K562 (cell line): ENCODE results near the gene KLHDC10. TPM values are rescaled to one million over a fixed set of nuclear protein-coding genes. Genes with fewer than 3 reads are reported as not detected.
A peak's percentile ranks its signal among the peaks of the same experiment; 100 is the strongest.

Source experiments
- ARID2 ChIP-seq: fragments of 450-650 bp; IDR thresholded peaks from 2 replicates; pipeline ENCODE4 v1.6.1; 2017; ENCODE audit warnings: antibody characterized with exemption, mild to moderate bottlenecking
- DDX20 ChIP-seq: fragments of 450-650 bp; IDR thresholded peaks from 2 replicates; pipeline ENCODE4 v1.6.1; 2016; ENCODE audit warnings: missing genetic modification characterization, low read depth, mild to moderate bottlenecking, missing compliant biosample characterization, moderate library complexity
- DMBX1 ChIP-seq: fragments of 250-450 bp; sonication (Bioruptor Pico); IDR thresholded peaks from 2 replicates; pipeline ENCODE4 v1.8.0; 2022; ENCODE audit warnings: inconsistent platforms, mild to moderate bottlenecking, moderate library complexity, borderline replicate concordance
- ERF ChIP-seq: fragments of 450-650 bp; formaldehyde crosslinking; IDR thresholded peaks from 2 replicates; pipeline ENCODE4 v1.4.0; 2020; ENCODE audit warnings: mild to moderate bottlenecking, mixed read lengths
- MTA2 ChIP-seq: fragments of 450-650 bp; IDR thresholded peaks from 2 replicates; pipeline ENCODE4 v1.6.1; 2016; ENCODE audit warnings: low read depth
- NFYB ChIP-seq: IDR thresholded peaks from 2 replicates; pipeline ENCODE4 v1.6.1; 2011; ENCODE audit warnings: mild to moderate bottlenecking, moderate library complexity; ENCODE audit not compliant: insufficient read length; ENCODE audit errors: extremely low read depth
- TEAD1 ChIP-seq, 2 experiments: fragments of 450-650 bp in 1 of 2; sonication (generic) in 1 of 2; formaldehyde crosslinking; IDR thresholded peaks; 2 replicates each; pipeline versions ENCODE4 v1.4.0 to v1.8.0; 2020 to 2022; ENCODE audit warnings: mild to moderate bottlenecking in 2 of 2, missing genetic modification reagents in 1 of 2
- ZFP36 ChIP-seq: fragments of 150-350 bp; IDR thresholded peaks from 2 replicates; pipeline ENCODE4 v1.6.1; 2018; ENCODE audit warnings: low read length, low read depth; ENCODE audit not compliant: partially characterized antibody
- ZNF12 ChIP-seq: sonication (generic); formaldehyde crosslinking; IDR thresholded peaks from 2 replicates; pipeline ENCODE4 v1.4.0; 2020; ENCODE audit warnings: mild to moderate bottlenecking, missing genetic modification reagents
- ZNF224 ChIP-seq: sonication (generic); formaldehyde crosslinking; IDR thresholded peaks from 2 replicates; pipeline ENCODE4 v1.8.0; 2022; ENCODE audit warnings: mild to moderate bottlenecking, missing genetic modification reagents
- ZNF3 ChIP-seq: fragments of 250-450 bp; sonication (Bioruptor Pico); IDR thresholded peaks from 2 replicates; pipeline ENCODE4 v1.5.0; 2021; ENCODE audit warnings: mild to moderate bottlenecking, moderate library complexity
- ZNF384 ChIP-seq: IDR thresholded peaks from 2 replicates; pipeline ENCODE4 v1.6.1; 2012; ENCODE audit warnings: low read depth, low read length, improper control_type of control experiment
- polyA plus RNA-seq, 8 experiments: library from polyadenylated mRNA; depleted of rRNA in 4 of 8; stranded (reverse) in 5 of 8; unstranded in 3 of 8; fragments of >200 nt; fragmentation: Nextera tagmentation in 2 of 8; fragmentation: Illumina TruSeq in 1 of 8; extraction: Ambion mirVana in 2 of 8; extraction: Trizol in 1 of 8; gene quantifications; 2 replicates each; pipeline versions ENCODE4 v1.2.1 to v1.2.3, GENCODE V29; 2011 to 2014; ENCODE audit warnings: inconsistent platforms in 1 of 8, missing spikeins in 1 of 8
- total RNA-seq, 7 experiments: library from RNA; depleted of rRNA in 6 of 7; stranded (reverse); fragments of >200 nt in 6 of 7; fragmentation: Illumina TruSeq in 2 of 7; extraction: Trizol in 2 of 7; gene quantifications; 2 replicates each; pipeline versions ENCODE4 v1.2.1 to v1.2.3, GENCODE V29; 2011 to 2021; ENCODE audit warnings: low replicate concordance in 1 of 7
- TF ChIP-seq, protein P1 (sequence below), 2 experiments: fragments of 450-650 bp; IDR thresholded peaks; 2 replicates each; pipeline ENCODE4 v1.6.1; 2018; ENCODE audit warnings: mild to moderate bottlenecking in 2 of 2, low read depth in 1 of 2; ENCODE audit not compliant: partially characterized antibody in 2 of 2
- TF ChIP-seq, protein P2 (sequence below): sonication (generic); formaldehyde crosslinking; IDR thresholded peaks from 2 replicates; pipeline ENCODE4 v1.8.1; 2023; ENCODE audit warnings: mild to moderate bottlenecking, missing genetic modification reagents
- TF ChIP-seq, protein P3 (sequence below): fragments of 450-650 bp; formaldehyde crosslinking; IDR thresholded peaks from 2 replicates; pipeline ENCODE4 v1.4.0; 2020; ENCODE audit warnings: mild to moderate bottlenecking, mixed read lengths
- TF ChIP-seq, protein P4 (sequence below): fragments of 250-450 bp; sonication (Bioruptor Pico); IDR thresholded peaks from 2 replicates; pipeline ENCODE4 v1.5.0; 2022; ENCODE audit warnings: mild to moderate bottlenecking

The KLHDC10 gene
- total and polyA plus RNA-seq, 9 of the 15 experiments (the other 6 are each of a cell fraction or from before 2014, with no cell fraction given): 9.8 to 80.5 (median 31.4) TPM

DNA sequence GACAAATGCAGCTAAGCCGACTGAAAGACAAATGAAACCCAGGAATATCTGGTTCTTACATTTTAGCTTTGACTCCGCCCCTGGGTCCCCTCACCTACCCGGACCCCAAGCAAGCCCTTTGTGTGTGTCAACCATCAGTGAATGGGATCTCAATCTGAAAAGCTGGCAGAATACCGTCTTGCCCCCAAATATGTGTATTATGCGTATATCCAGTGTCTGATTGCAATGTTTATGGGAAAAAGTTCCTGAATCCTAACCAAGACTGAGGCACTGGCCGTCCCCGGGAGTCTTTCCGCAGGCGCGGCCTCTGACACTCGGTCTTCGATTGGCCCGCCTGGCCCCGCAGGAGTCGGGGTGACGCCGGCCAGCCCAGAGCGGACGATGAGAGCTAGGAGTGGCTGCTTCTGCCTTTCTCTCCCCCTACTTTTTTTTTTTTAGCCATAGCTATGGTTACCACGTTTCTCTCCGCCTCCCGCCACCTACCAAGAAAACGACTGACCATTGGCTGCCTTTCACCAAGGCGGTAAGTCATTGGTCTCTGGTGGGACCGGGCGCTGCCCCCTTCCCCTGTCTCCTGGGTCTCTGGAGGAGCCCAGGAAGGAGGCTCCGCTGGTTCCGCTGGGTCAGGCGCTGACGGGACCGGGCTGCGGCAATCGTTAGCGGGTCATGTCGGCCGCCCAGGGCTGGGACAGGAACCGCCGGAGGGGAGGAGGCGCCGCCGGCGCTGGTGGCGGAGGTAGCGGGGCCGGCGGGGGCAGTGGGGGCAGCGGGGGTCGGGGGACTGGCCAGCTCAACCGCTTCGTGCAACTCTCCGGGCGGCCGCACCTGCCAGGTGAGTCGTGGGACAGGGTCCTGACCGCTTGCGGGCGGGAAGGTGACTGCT lies at the start of gene KLHDC10 (continued):
- TF ChIP-seq, protein P1, sequence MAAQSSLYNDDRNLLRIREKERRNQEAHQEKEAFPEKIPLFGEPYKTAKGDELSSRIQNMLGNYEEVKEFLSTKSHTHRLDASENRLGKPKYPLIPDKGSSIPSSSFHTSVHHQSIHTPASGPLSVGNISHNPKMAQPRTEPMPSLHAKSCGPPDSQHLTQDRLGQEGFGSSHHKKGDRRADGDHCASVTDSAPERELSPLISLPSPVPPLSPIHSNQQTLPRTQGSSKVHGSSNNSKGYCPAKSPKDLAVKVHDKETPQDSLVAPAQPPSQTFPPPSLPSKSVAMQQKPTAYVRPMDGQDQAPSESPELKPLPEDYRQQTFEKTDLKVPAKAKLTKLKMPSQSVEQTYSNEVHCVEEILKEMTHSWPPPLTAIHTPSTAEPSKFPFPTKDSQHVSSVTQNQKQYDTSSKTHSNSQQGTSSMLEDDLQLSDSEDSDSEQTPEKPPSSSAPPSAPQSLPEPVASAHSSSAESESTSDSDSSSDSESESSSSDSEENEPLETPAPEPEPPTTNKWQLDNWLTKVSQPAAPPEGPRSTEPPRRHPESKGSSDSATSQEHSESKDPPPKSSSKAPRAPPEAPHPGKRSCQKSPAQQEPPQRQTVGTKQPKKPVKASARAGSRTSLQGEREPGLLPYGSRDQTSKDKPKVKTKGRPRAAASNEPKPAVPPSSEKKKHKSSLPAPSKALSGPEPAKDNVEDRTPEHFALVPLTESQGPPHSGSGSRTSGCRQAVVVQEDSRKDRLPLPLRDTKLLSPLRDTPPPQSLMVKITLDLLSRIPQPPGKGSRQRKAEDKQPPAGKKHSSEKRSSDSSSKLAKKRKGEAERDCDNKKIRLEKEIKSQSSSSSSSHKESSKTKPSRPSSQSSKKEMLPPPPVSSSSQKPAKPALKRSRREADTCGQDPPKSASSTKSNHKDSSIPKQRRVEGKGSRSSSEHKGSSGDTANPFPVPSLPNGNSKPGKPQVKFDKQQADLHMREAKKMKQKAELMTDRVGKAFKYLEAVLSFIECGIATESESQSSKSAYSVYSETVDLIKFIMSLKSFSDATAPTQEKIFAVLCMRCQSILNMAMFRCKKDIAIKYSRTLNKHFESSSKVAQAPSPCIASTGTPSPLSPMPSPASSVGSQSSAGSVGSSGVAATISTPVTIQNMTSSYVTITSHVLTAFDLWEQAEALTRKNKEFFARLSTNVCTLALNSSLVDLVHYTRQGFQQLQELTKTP (IDR thresholded peaks at IDR 0.05; ENCODE audit: low read depth in 1 of 2, partially characterized antibody in 2 of 2): peak in 1 of 2 experiments; percentile 88
- TF ChIP-seq NFYB (peak; percentile 92), ERF (peak; percentile 77), ZNF224 (CRISPR knock-in tag) (no peak), DMBX1 (CRISPR knock-in tag) (no peak), MTA2 (no peak; the same call in 1 of the 2 replicates), ZNF12 (CRISPR knock-in tag) (0 out of 2 replicates have a peak, but pooled peaks have one; percentile 72), TEAD1 (CRISPR knock-in tag; IDR thresholded peaks at IDR 0.05) (peak; percentile 14 to 69; a peak in 1 of 4 replicates), DDX20 (tag) (no peak), ZNF384 (peak; percentile 100), ZFP36 (no peak), ZNF3 (CRISPR knock-in tag) (no peak), ARID2 (no peak)
- TF ChIP-seq, protein P2, sequence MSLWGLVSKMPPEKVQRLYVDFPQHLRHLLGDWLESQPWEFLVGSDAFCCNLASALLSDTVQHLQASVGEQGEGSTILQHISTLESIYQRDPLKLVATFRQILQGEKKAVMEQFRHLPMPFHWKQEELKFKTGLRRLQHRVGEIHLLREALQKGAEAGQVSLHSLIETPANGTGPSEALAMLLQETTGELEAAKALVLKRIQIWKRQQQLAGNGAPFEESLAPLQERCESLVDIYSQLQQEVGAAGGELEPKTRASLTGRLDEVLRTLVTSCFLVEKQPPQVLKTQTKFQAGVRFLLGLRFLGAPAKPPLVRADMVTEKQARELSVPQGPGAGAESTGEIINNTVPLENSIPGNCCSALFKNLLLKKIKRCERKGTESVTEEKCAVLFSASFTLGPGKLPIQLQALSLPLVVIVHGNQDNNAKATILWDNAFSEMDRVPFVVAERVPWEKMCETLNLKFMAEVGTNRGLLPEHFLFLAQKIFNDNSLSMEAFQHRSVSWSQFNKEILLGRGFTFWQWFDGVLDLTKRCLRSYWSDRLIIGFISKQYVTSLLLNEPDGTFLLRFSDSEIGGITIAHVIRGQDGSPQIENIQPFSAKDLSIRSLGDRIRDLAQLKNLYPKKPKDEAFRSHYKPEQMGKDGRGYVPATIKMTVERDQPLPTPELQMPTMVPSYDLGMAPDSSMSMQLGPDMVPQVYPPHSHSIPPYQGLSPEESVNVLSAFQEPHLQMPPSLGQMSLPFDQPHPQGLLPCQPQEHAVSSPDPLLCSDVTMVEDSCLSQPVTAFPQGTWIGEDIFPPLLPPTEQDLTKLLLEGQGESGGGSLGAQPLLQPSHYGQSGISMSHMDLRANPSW (CRISPR knock-in tag): peak; percentile 79; the same call in 1 of the 2 replicates
- TF ChIP-seq, protein P3, sequence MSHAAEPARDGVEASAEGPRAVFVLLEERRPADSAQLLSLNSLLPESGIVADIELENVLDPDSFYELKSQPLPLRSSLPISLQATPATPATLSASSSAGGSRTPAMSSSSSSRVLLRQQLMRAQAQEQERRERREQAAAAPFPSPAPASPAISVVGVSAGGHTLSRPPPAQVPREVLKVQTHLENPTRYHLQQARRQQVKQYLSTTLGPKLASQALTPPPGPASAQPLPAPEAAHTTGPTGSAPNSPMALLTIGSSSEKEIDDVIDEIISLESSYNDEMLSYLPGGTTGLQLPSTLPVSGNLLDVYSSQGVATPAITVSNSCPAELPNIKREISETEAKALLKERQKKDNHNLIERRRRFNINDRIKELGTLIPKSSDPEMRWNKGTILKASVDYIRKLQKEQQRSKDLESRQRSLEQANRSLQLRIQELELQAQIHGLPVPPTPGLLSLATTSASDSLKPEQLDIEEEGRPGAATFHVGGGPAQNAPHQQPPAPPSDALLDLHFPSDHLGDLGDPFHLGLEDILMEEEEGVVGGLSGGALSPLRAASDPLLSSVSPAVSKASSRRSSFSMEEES: no peak
- TF ChIP-seq, protein P4, sequence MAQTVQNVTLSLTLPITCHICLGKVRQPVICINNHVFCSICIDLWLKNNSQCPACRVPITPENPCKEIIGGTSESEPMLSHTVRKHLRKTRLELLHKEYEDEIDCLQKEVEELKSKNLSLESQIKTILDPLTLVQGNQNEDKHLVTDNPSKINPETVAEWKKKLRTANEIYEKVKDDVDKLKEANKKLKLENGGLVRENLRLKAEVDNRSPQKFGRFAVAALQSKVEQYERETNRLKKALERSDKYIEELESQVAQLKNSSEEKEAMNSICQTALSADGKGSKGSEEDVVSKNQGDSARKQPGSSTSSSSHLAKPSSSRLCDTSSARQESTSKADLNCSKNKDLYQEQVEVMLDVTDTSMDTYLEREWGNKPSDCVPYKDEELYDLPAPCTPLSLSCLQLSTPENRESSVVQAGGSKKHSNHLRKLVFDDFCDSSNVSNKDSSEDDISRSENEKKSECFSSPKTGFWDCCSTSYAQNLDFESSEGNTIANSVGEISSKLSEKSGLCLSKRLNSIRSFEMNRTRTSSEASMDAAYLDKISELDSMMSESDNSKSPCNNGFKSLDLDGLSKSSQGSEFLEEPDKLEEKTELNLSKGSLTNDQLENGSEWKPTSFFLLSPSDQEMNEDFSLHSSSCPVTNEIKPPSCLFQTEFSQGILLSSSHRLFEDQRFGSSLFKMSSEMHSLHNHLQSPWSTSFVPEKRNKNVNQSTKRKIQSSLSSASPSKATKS (CRISPR knock-in tag): 0 out of 2 replicates have a peak, but pooled peaks have one; percentile 57
